Smooth muscle cell (in vitro differentiated cells): ENCODE data around the gene LCORL. TPM values are rescaled to one million over a fixed set of nuclear protein-coding genes. Genes with fewer than 3 reads are reported as not detected.

Experiments used
- DNase-seq: peaks from one replicate; lab custom pipeline; 2025; ENCODE audit not compliant: unreplicated experiment; lab: John Stamatoyannopoulos, UW
- H2AFZ ChIP-seq: fragments of 200-600 bp; sonication (generic); 2 replicates; pipeline ENCODE4 v1.6.0; 2016; ENCODE audit warnings: antibody characterized with exemption, low read depth, mild to moderate bottlenecking
- H3F3A ChIP-seq: fragments of 200-600 bp; sonication (generic); 2 replicates; pipeline ENCODE4 v1.6.0; 2017; ENCODE audit warnings: antibody characterized with exemption, low read depth
- H3K27ac ChIP-seq: fragments of 200-600 bp; sonication (generic); 2 replicates; pipeline ENCODE4 v1.5.1; 2016; ENCODE audit warnings: low read depth, mild to moderate bottlenecking
- H3K27me3 ChIP-seq: fragments of 200-600 bp; sonication (generic); 2 replicates; pipeline ENCODE4 v1.6.1; 2016; ENCODE audit warnings: low read depth, mild to moderate bottlenecking
- H3K36me3 ChIP-seq: fragments of 200-600 bp; sonication (generic); 2 replicates; pipeline ENCODE4 v1.5.1; 2016; ENCODE audit warnings: low read depth
- H3K4me1 ChIP-seq: fragments of 200-600 bp; sonication (generic); 2 replicates; pipeline ENCODE4 v1.5.1; 2016; ENCODE audit warnings: low read depth
- H3K4me2 ChIP-seq: fragments of 200-600 bp; sonication (generic); 2 replicates; pipeline ENCODE4 v1.6.0; 2016; ENCODE audit warnings: mild to moderate bottlenecking
- H3K4me3 ChIP-seq: fragments of 200-600 bp; sonication (generic); 2 replicates; pipeline ENCODE4 v1.5.1; 2016; ENCODE audit warnings: mild to moderate bottlenecking
- H3K79me2 ChIP-seq: fragments of 200-600 bp; sonication (generic); 2 replicates; pipeline ENCODE4 v1.6.0; 2016; ENCODE audit warnings: low read depth, mild to moderate bottlenecking
- H3K9ac ChIP-seq: fragments of 200-600 bp; sonication (generic); 2 replicates; pipeline ENCODE4 v1.6.0; 2016; ENCODE audit warnings: low read depth
- H3K9me3 ChIP-seq: fragments of 200-600 bp; sonication (generic); replicated peaks from 2 replicates; pipeline ENCODE4 v1.5.1; 2016; ENCODE audit warnings: low read depth
- H4K20me1 ChIP-seq: fragments of 200-600 bp; sonication (generic); 2 replicates; pipeline ENCODE4 v1.6.0; 2016; ENCODE audit warnings: low read depth
- CTCF ChIP-seq: fragments of 200-600 bp; sonication (generic); IDR thresholded peaks from 2 replicates; pipeline ENCODE4 v1.5.1; 2017; ENCODE audit warnings: borderline replicate concordance, mild to moderate bottlenecking, antibody characterized with exemption; ENCODE audit not compliant: insufficient read depth, poor library complexity, severe bottlenecking
- WGBS: methylation state at CpG from one replicate; pipeline ENCODE4 v1.1.7; 2016; ENCODE audit warnings: low lambda C conversion rate; 5-methylcytosine and 5-hydroxymethylcytosine counted together
- polyA plus RNA-seq: library from polyadenylated mRNA; unstranded; fragments of >200 nt; fragmentation: Nextera tagmentation; extraction: Ambion mirVana; gene quantifications from 2 replicates; pipeline ENCODE4 v1.2.1, GENCODE V29; 2016
- total RNA-seq: library from RNA; depleted of rRNA; stranded (reverse); fragments of >200 nt; gene quantifications from 2 replicates; pipeline ENCODE4 v1.2.3, GENCODE V29; 2014

Gene LCORL
- total and polyA plus RNA-seq, 2 experiments from 2014 or later, result 11.2 to 16.6 TPM

GRCh38 chr4:17962171-17962570, 59.4 kb downstream of the LCORL start:
- H3K9me3 ChIP-seq, result no peaks in the 10 kb centered on the region
- no peak overlapping the region for H3K4me2 ChIP-seq
- H3K27me3 ChIP-seq, result no peaks in the 10 kb centered on the region
- H3K36me3 ChIP-seq, result peaks cover 9% of the 10 kb centered on the region
- no peak overlapping the region for H3K4me3 ChIP-seq
- no peak overlapping the region for H2AFZ ChIP-seq
- TF ChIP-seq CTCF, result no peak
- H3K9ac ChIP-seq, result no peak overlapping the region
- H3F3A ChIP-seq, result no peaks in the 10 kb centered on the region
- peaks cover 17% of the 10 kb centered on the region for H3K79me2 ChIP-seq
- no peaks in the 10 kb centered on the region for H3K4me1 ChIP-seq
- no peak for DNase-seq
- 98% methylated on average over 2 of the region's 2 CpGs for WGBS
- H4K20me1 ChIP-seq, result no peaks in the 10 kb centered on the region
- no peak overlapping the region for H3K27ac ChIP-seq

GRCh38 chr4:17961249-17961648, 60.3 kb downstream of the LCORL start:
- Histone ChIP-seq H3K79me2 (peaks cover 12% of the 10 kb centered on the region), H3K27ac (no peak overlapping the region), H2AFZ (no peak overlapping the region), H3K4me3 (no peak overlapping the region), H3K27me3 (no peaks in the 10 kb centered on the region), H3F3A (no peaks in the 10 kb centered on the region), H3K4me2 (no peak overlapping the region), H3K9me3 (no peaks in the 10 kb centered on the region), H3K4me1 (no peaks in the 10 kb centered on the region), H3K9ac (no peak overlapping the region), H3K36me3 (peaks cover 9% of the 10 kb centered on the region), H4K20me1 (no peaks in the 10 kb centered on the region)
- no peak for TF ChIP-seq CTCF
- DNase-seq, result no peak

GRCh38 chr4:17958181-17958580, 63.4 kb downstream of the LCORL start:
- Histone ChIP-seq H3K27ac (no peak overlapping the region), H4K20me1 (no peaks in the 10 kb centered on the region), H3K4me3 (no peak overlapping the region), H2AFZ (no peak overlapping the region), H3K36me3 (peaks cover 9% of the 10 kb centered on the region), H3K79me2 (peaks cover 1% of the 10 kb centered on the region), H3K9me3 (no peaks in the 10 kb centered on the region), H3K27me3 (no peaks in the 10 kb centered on the region), H3K4me1 (no peaks in the 10 kb centered on the region), H3K9ac (no peak overlapping the region), H3F3A (no peaks in the 10 kb centered on the region), H3K4me2 (no peak overlapping the region)
- WGBS, result 90% methylated on average over 3 of the region's 3 CpGs
- no peak for DNase-seq
- TF ChIP-seq CTCF, result no peak

- no peaks in the 10 kb centered on the region for H3F3A ChIP-seq
- 100% methylated on average over 1 of the region's 1 CpG for WGBS
- no peaks in the 10 kb centered on the region for H4K20me1 ChIP-seq
- peaks cover 9% of the 10 kb centered on the region for H3K36me3 ChIP-seq
- H3K4me3 ChIP-seq, result no peak overlapping the region
- no peaks in the 10 kb centered on the region for H3K79me2 ChIP-seq
- no peak overlapping the region for H3K4me2 ChIP-seq
- no peak overlapping the region for H3K27ac ChIP-seq
- no peak for TF ChIP-seq CTCF
- DNase-seq, result no peak
- no peaks in the 10 kb centered on the region for H3K27me3 ChIP-seq
- H3K4me1 ChIP-seq, result no peaks in the 10 kb centered on the region
- no peak overlapping the region for H3K9ac ChIP-seq
- H3K9me3 ChIP-seq, result no peaks in the 10 kb centered on the region
- H2AFZ ChIP-seq, result no peak overlapping the region
Observed at GRCh38 chr4:17957688-17958087, 63.9 kb downstream of the LCORL start.
